HS-5 (cell line): ENCODE measurements around the gene PLCB4.

Source experiments
- DNase-seq: peaks from one replicate; pipeline ENCODE4 v3.0.0-alpha.2; 2012; ENCODE audit warnings: low read depth

The PLCB4 gene

GRCh38 chr20:9523636-9524035 is 454.7 kb downstream of the PLCB4 start:
- no peak for DNase-seq
